ENCODE data around the gene HDAC10. TPM values are rescaled to one million over a fixed set of nuclear protein-coding genes. Genes with fewer than 3 reads are reported as not detected.
A peak's percentile ranks its signal among the peaks of the same experiment; 100 is the strongest.
"Not testable (repeated sequence)": the region's sequence is repeated elsewhere in the genome, so short reads cannot be mapped to it uniquely, and the experiment has no call there.

The HDAC10 gene
- total and polyA plus RNA-seq, 3 donors from 2014 or later = 13.5 to 33.1 (median 32.1) TPM

- intact Hi-C loops (cut with DNase I; ENCODE audit: low total_unique reads) = loop anchor here (10.0 kb wide), 1 partner anchor 62 kb away; no protein-coding TSS in a partner anchor
- H3K27ac ChIP-seq = peak overlapping the region; percentile 46 to 86
- no peaks in the 10 kb centered on the region for H3K27me3 ChIP-seq
- no peaks in the 10 kb centered on the region for H3K9me3 ChIP-seq
- H3K4me1 ChIP-seq = peaks cover 45% of the 10 kb centered on the region
- 31 to 36% methylated on average over 10 of the region's 10 CpGs for WGBS, 2 donors
- peak; percentile 96 for DNase-seq
- TF ChIP-seq CTCF (IDR thresholded peaks at IDR 0.05) (peak; percentile 50 to 69 (median 51)), POLR2A (IDR thresholded peaks at IDR 0.05) (no peak)
- no peaks in the 10 kb centered on the region for H3K36me3 ChIP-seq (ENCODE audit: low read depth, missing control alignments)
- H3K4me3 ChIP-seq = no peak overlapping the region
Measured at GRCh38 chr22:50206599-50206998, 44.5 kb downstream of the HDAC10 start.

- Histone ChIP-seq H3K27me3 (no peaks in the 10 kb centered on the region), H3K36me3 (ENCODE audit: low read depth, missing control alignments) (no peaks in the 10 kb centered on the region), H3K4me3 (no peak overlapping the region), H3K9me3 (no peaks in the 10 kb centered on the region), H3K27ac (peak overlapping the region; percentile 46 to 86), H3K4me1 (peaks cover 45% of the 10 kb centered on the region)
- 85 to 88% methylated on average over 29 to 45 of the region's 45 CpGs for WGBS, 2 donors
- DNase-seq = no peak
- TF ChIP-seq CTCF (IDR thresholded peaks at IDR 0.05) (no peak), POLR2A (IDR thresholded peaks at IDR 0.05) (no peak)
- intact Hi-C loops (cut with DNase I; ENCODE audit: low total_unique reads) = loop anchor here (10.0 kb wide), 1 partner anchor 61 kb away; no protein-coding TSS in a partner anchor
Measured at GRCh38 chr22:50205781-50206569, 45.1 kb downstream of the HDAC10 start.

GRCh38 chr22:50204998-50205397, 46.1 kb downstream of the HDAC10 start:
- not testable (repeated sequence) for H3K4me3 ChIP-seq; H3K27me3 ChIP-seq; H3K36me3 ChIP-seq (ENCODE audit: low read depth, missing control alignments); H3K9me3 ChIP-seq; DNase-seq
- Histone ChIP-seq H3K27ac (peak overlapping the region in 1 of 2 donors; percentile 86), H3K4me1 (peaks cover 39% of the 10 kb centered on the region)
- intact Hi-C loops (cut with DNase I; ENCODE audit: low total_unique reads) = loop anchor here (10.0 kb wide), 1 partner anchor 60 kb away; no protein-coding TSS in a partner anchor
- 83 to 89% methylated on average over 9 of the region's 9 CpGs for WGBS, 2 donors

- H3K4me3 ChIP-seq = no peak overlapping the region
- TF ChIP-seq POLR2A (IDR thresholded peaks at IDR 0.05) (no peak), CTCF (IDR thresholded peaks at IDR 0.05) (no peak)
- H3K27me3 ChIP-seq = no peaks in the 10 kb centered on the region
- no peaks in the 10 kb centered on the region for H3K36me3 ChIP-seq (ENCODE audit: low read depth, missing control alignments)
- 84 to 89% methylated on average over 7 of the region's 7 CpGs for WGBS, 2 donors
- H3K4me1 ChIP-seq = peaks cover 39% of the 10 kb centered on the region
- H3K27ac ChIP-seq = peak overlapping the region in 1 of 2 donors; percentile 86
- DNase-seq = no peak
- intact Hi-C loops (cut with DNase I; ENCODE audit: low total_unique reads) = loop anchor here (10.0 kb wide), 1 partner anchor 60 kb away; no protein-coding TSS in a partner anchor
- no peaks in the 10 kb centered on the region for H3K9me3 ChIP-seq
Measured at GRCh38 chr22:50204571-50204970, 46.5 kb downstream of the HDAC10 start.

- 96 to 100% methylated on average over 1 of the region's 1 CpG for WGBS, 2 donors
- Histone ChIP-seq H3K9me3 (no peaks in the 10 kb centered on the region), H3K27me3 (no peaks in the 10 kb centered on the region), H3K4me1 (peaks cover 32% of the 10 kb centered on the region), H3K4me3 (no peak overlapping the region), H3K36me3 (ENCODE audit: low read depth, missing control alignments) (no peaks in the 10 kb centered on the region), H3K27ac (no peak overlapping the region)
- TF ChIP-seq CTCF (IDR thresholded peaks at IDR 0.05) (no peak), POLR2A (IDR thresholded peaks at IDR 0.05) (no peak)
- intact Hi-C loops (cut with DNase I; ENCODE audit: low total_unique reads) = loop anchor here (10.0 kb wide), 1 partner anchor 58 kb away; no protein-coding TSS in a partner anchor
- no peak for DNase-seq
Measured at GRCh38 chr22:50203288-50203687, 47.8 kb downstream of the HDAC10 start.
